ENCODE measurements around the gene DOCK10. TPM values are rescaled to one million over a fixed set of nuclear protein-coding genes. Genes with fewer than 3 reads are reported as not detected.

The DOCK10 gene
- total RNA-seq, 2 experiments from 2014 or later = 223 to 239 TPM

GRCh38 chr2:224777559-224777930 lies 264.7 kb downstream of the DOCK10 start:
- CTCF ChIA-PET = interaction anchor here (0.5 to 1.2 kb wide), 3 partner anchors 10 to 348 kb away, joined by 3 read pairs; no protein-coding TSS in a partner anchor
- Mint-ChIP-seq H3K27ac (no peak overlapping the region), H3K27me3 (no peaks in the 10 kb centered on the region), H3K4me1 (no peaks in the 10 kb centered on the region), H3K36me3 (ENCODE audit: low read depth) (peaks cover 64% of the 10 kb centered on the region), H3K9me3 (no peaks in the 10 kb centered on the region), H3K4me3 (no peak overlapping the region)
- POLR2A ChIA-PET = no interaction called here
- no peak for DNase-seq

GRCh38 chr2:224776795-224777558 lies 265.3 kb downstream of the DOCK10 start:
- CTCF ChIA-PET = interaction anchor here (0.5 to 1.2 kb wide), 3 partner anchors 11 to 349 kb away, joined by 3 read pairs; no protein-coding TSS in a partner anchor
- H3K36me3 Mint-ChIP-seq (ENCODE audit: low read depth) = peaks cover 64% of the 10 kb centered on the region
- no peak for DNase-seq
- no peaks in the 10 kb centered on the region for H3K4me1 Mint-ChIP-seq
- no peaks in the 10 kb centered on the region for H3K27me3 Mint-ChIP-seq
- POLR2A ChIA-PET = no interaction called here
- H3K4me3 Mint-ChIP-seq = no peak overlapping the region
- no peak overlapping the region for H3K27ac Mint-ChIP-seq
- no peaks in the 10 kb centered on the region for H3K9me3 Mint-ChIP-seq

- ChIA-PET CTCF (interaction anchor here (0.6 to 0.7 kb wide), 2 partner anchors 153 to 226 kb away, joined by 3 read pairs; no protein-coding TSS in a partner anchor), POLR2A (no interaction called here)
- Mint-ChIP-seq H3K36me3 (ENCODE audit: low read depth) (peaks cover 67% of the 10 kb centered on the region), H3K27ac (no peak overlapping the region), H3K27me3 (no peaks in the 10 kb centered on the region), H3K4me1 (no peaks in the 10 kb centered on the region), H3K4me3 (no peak overlapping the region), H3K9me3 (no peaks in the 10 kb centered on the region)
- DNase-seq = no peak
Observed at GRCh38 chr2:224775647-224776046, 266.6 kb downstream of the DOCK10 start.

GRCh38 chr2:224774735-224775134 lies 267.5 kb downstream of the DOCK10 start:
- Mint-ChIP-seq H3K4me3 (no peak overlapping the region), H3K27me3 (no peaks in the 10 kb centered on the region), H3K27ac (no peak overlapping the region), H3K36me3 (ENCODE audit: low read depth) (peaks cover 74% of the 10 kb centered on the region), H3K9me3 (no peaks in the 10 kb centered on the region), H3K4me1 (no peaks in the 10 kb centered on the region)
- DNase-seq = no peak
- ChIA-PET POLR2A (no interaction called here), CTCF (no interaction called here)

GRCh38 chr2:224772494-224772893 lies 269.8 kb downstream of the DOCK10 start:
- Mint-ChIP-seq H3K27me3 (no peaks in the 10 kb centered on the region), H3K27ac (no peak overlapping the region), H3K4me3 (no peak overlapping the region), H3K9me3 (no peaks in the 10 kb centered on the region), H3K36me3 (ENCODE audit: low read depth) (peaks cover 85% of the 10 kb centered on the region), H3K4me1 (no peaks in the 10 kb centered on the region)
- no peak for DNase-seq
- ChIA-PET POLR2A (no interaction called here), CTCF (no interaction called here)

GRCh38 chr2:224769489-224769888 lies 272.8 kb downstream of the DOCK10 start:
- POLR2A ChIA-PET = no interaction called here
- H3K27me3 Mint-ChIP-seq = no peaks in the 10 kb centered on the region
- H3K27ac Mint-ChIP-seq = no peak overlapping the region
- H3K4me1 Mint-ChIP-seq = peaks cover 10% of the 10 kb centered on the region
- peaks cover 5% of the 10 kb centered on the region for H3K9me3 Mint-ChIP-seq
- peaks cover 93% of the 10 kb centered on the region for H3K36me3 Mint-ChIP-seq (ENCODE audit: low read depth)
- H3K4me3 Mint-ChIP-seq = no peak overlapping the region
- no peak for DNase-seq
- CTCF ChIA-PET = no interaction called here

- Mint-ChIP-seq H3K9me3 (peaks cover 16% of the 10 kb centered on the region), H3K4me3 (no peak overlapping the region), H3K4me1 (peaks cover 12% of the 10 kb centered on the region), H3K27ac (peak overlapping the region; percentile 40), H3K27me3 (no peaks in the 10 kb centered on the region), H3K36me3 (ENCODE audit: low read depth) (peaks cover 97% of the 10 kb centered on the region)
- CTCF ChIA-PET = no interaction called here
- DNase-seq = no peak
- POLR2A ChIA-PET = no interaction called here
Observed at GRCh38 chr2:224764565-224765236, 277.6 kb downstream of the DOCK10 start.

- ChIA-PET POLR2A (no interaction called here), CTCF (no interaction called here)
- Mint-ChIP-seq H3K27me3 (no peaks in the 10 kb centered on the region), H3K9me3 (peaks cover 38% of the 10 kb centered on the region), H3K36me3 (ENCODE audit: low read depth) (peaks cover 61% of the 10 kb centered on the region), H3K4me1 (no peaks in the 10 kb centered on the region), H3K27ac (no peak overlapping the region), H3K4me3 (no peak overlapping the region)
- DNase-seq = no peak
Observed at GRCh38 chr2:224757934-224758548, 284.2 kb downstream of the DOCK10 start.

GRCh38 chr2:224753743-224754540 lies 288.3 kb downstream of the DOCK10 start:
- ChIA-PET POLR2A (interaction anchor here (1.0 kb wide), 1 partner anchor 261 kb away, joined by 4 read pairs; no protein-coding TSS in a partner anchor), CTCF (no interaction called here)
- no peak for DNase-seq
- Mint-ChIP-seq H3K27me3 (peaks cover 3% of the 10 kb centered on the region), H3K36me3 (ENCODE audit: low read depth) (peaks cover 22% of the 10 kb centered on the region), H3K4me1 (no peaks in the 10 kb centered on the region), H3K4me3 (no peak overlapping the region), H3K27ac (no peak overlapping the region), H3K9me3 (peaks cover 21% of the 10 kb centered on the region)

- peaks cover 4% of the 10 kb centered on the region for H3K9me3 Mint-ChIP-seq
- no peaks in the 10 kb centered on the region for H3K4me1 Mint-ChIP-seq
- no peak for DNase-seq
- POLR2A ChIA-PET = no interaction called here
- H3K36me3 Mint-ChIP-seq (ENCODE audit: low read depth) = peaks cover 4% of the 10 kb centered on the region
- no peak overlapping the region for H3K4me3 Mint-ChIP-seq
- H3K27me3 Mint-ChIP-seq = peaks cover 6% of the 10 kb centered on the region
- CTCF ChIA-PET = no interaction called here
- H3K27ac Mint-ChIP-seq = no peak overlapping the region
Observed at GRCh38 chr2:224751996-224752698, 290.1 kb downstream of the DOCK10 start.

- no peaks in the 10 kb centered on the region for H3K9me3 Mint-ChIP-seq
- H3K4me1 Mint-ChIP-seq = no peaks in the 10 kb centered on the region
- CTCF ChIA-PET = no interaction called here
Observed at GRCh38 chr2:224749136-224749535, 293.1 kb downstream of the DOCK10 start.

GRCh38 chr2:224747765-224748164 lies 294.5 kb downstream of the DOCK10 start:
- CTCF ChIA-PET = no interaction called here
- Mint-ChIP-seq H3K4me3 (no peak overlapping the region), H3K27me3 (peaks cover 8% of the 10 kb centered on the region), H3K4me1 (no peaks in the 10 kb centered on the region), H3K36me3 (ENCODE audit: low read depth) (no peaks in the 10 kb centered on the region), H3K27ac (no peak overlapping the region), H3K9me3 (no peaks in the 10 kb centered on the region)
- POLR2A ChIA-PET = no interaction called here
- DNase-seq = no peak

More at GRCh38 chr2:224749136-224749535, 293.1 kb downstream of the DOCK10 start:
- POLR2A ChIA-PET = no interaction called here
- Mint-ChIP-seq H3K27ac (no peak overlapping the region), H3K36me3 (ENCODE audit: low read depth) (no peaks in the 10 kb centered on the region), H3K27me3 (peaks cover 8% of the 10 kb centered on the region), H3K4me3 (no peak overlapping the region)
- no peak for DNase-seq

Data from activated CD4-positive, alpha-beta memory T cell treated with anti-CD3 and anti-CD28 coated beads, Interleukin-2, amount 10 ng/mL, durations not matched to agents 7 days and 5 days (primary cell).